Mesenteric fat pad (tissue), 1 donor: ENCODE data around the gene DDX19B. TPM values are rescaled to one million over a fixed set of nuclear protein-coding genes. Genes with fewer than 3 reads are reported as not detected.
"Not testable (repeated sequence)": the region's sequence is repeated elsewhere in the genome, so short reads cannot be mapped to it uniquely, and the experiment has no call there.

Source experiments
- DNase-seq: peaks from one replicate; pipeline ENCODE4 v3.0.0-alpha.2; 2020; ENCODE audit warnings: low spot score
- total RNA-seq: library from RNA; stranded (reverse); fragmentation: NEBNext Ultra II Directional; extraction: Animal tissue kit (Norgen Biotek cat#: 25700); gene quantifications from one replicate; pipeline ENCODE4 v1.2.1, GENCODE V29; 2021
- donor health status: DM: yes; HTN: yes; CAD: no.

DDX19B gene
- total RNA-seq, 1 donor from 2014 or later, result 26.5 TPM

DNA sequence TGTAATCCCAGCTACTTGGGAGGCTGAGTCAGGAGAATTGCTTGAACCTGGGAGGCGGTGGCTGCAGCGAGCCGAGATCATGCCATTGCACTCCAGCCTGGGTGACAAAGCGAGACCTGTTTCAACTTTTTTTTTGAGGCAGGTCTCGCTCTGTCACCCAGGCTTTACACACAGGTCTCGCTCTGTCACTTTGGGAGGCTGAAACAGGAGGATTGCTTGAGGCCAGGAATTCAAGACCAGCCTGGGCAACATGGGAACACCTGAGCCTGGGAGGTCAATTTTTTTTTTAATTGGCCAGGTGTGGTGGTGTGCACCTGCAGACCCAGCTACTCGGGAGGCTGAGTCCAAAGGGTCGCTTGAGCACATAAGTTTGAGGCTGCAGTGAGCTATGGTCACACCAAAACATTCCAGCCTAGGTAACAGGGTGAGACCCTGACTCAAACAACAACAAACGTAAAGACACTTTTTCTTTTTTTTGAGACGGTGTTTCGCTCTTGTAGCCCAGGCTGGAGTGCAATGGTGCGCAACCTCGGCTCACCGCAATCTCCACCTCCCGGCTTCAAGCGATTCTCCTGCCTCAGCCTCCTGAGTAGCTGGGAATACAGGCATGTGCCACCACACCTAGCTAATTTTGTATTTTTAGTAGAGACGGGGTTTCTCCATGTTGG, 11.5 kb upstream of the DDX19B start:
- DNase-seq, result not testable (repeated sequence)

DNA sequence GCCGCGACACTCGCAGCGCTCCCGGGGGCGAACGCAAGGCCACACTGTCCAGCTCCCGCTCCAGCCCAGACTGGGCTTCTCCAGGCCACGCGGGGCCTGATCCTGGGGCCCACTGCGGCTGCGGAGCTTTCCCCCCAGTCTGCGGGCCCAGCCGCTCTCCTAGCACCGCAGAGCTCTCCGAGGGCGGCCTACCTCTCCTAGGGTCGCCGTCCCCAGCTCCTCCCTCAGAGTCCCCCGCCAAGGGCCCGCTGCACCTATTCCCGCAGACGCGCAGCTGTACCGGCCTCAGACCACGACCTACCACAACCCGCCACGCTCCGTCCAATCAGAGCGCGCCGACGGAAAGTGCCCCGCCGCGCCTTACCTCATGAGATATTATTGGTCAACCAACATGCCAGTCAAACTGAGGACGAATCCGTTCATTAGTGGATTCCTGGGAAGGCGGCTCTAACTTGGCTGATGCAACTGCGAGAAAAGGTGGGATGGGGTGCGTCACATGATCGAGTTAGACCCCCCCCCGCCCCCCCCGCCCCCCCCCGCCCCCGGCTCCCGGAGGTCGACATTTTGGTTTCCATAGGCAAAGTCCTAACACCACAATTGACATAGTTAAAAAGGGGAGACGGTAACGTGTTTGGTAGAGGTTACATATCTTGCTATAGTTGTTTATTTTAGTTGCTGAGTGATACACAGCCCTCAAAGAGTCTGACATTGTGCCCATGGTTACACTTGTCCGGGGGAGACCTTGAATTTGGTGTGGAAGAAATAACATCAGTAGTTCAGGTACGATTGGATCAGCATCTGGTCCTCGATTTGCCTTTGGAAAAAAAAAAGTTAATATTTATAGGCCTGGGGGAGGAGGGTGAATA, 9.5 kb upstream of the DDX19B start, which contains the start of gene AARS1:
AARS1 (minus strand) TSS at position 278 of the 866 bp plus-strand sequence. CDS start 6,743 bp downstream, outside the sequence.
- DNase-seq, result peak; percentile 98

DNA sequence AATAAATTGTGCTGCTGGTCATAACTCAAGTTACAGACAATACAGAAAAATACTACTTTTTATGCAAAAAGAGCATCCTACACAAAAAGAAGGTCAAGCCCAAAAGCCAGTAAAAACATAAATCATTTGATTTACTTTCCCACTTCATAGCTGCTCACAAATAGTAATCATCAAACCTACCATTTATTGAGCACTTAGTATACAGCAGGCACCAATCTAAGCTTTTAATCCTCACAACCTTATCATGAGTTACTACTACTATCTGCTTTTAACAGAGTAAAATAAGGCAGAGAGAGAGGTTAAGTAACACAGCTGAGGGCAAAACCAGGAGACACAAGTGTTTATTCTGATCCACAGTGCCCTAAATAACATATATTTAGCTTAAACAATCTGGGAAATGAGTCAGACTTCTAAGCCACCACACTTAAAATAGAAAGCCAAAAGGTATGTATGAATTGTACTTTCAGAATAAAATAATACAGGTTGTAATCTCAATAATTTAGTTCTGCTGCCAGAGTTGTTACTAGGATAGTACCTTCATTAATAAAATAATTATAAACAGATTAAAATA, 8.0 kb upstream of the DDX19B start:
- no peak for DNase-seq

DNA sequence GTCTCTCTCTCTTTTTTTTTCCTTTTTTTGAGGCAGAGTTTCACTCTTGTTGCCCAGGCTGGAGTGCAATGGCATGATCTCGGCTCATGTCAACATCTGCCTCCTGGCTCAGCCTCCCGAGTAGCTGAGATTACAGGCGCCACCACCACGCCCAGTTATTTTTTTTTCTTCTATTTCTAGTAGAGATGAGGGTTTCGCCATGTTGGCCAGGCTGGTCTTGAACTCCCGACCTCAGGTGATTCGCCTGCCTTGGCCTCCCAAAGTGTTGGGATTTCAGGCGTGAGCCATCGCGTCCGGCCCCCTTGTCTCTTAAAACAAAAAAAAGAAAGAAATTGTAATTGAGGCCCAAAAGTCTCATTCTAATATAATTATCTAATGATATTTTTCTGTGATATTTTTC, 6.8 kb upstream of the DDX19B start:
- not testable (repeated sequence) for DNase-seq

DNA sequence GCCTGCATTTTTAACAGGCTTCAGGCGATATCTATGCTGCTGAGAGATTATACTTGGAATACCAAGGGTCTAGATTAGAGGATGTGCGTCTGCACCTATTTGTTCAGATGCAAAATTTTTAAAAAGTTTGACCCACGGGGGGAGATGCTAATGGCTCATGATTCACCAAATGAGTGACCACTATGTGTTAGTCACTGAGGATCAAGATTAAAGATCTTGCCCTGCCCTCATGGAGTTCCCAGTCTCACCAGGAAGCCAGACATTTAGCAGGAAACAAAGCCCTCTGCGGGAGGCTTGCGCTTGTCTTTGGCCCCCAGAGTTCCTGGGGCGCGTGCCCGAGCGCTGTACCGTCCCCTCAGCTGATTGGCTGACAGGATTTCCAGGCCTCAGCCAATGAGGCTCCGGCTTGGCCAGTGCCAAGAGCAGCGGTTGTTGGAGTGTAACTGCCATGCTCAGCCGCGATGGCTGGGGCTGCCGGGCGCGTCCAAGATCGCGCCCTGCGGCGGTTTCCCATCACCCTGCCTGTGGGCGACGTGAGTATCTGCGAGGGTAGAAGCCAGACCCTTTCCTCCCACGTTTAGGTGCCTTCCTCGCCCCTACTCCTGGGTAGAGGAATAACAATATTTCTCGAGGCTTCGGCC, 4.5 kb upstream of the DDX19B start:
- DNase-seq, result no peak

DNA sequence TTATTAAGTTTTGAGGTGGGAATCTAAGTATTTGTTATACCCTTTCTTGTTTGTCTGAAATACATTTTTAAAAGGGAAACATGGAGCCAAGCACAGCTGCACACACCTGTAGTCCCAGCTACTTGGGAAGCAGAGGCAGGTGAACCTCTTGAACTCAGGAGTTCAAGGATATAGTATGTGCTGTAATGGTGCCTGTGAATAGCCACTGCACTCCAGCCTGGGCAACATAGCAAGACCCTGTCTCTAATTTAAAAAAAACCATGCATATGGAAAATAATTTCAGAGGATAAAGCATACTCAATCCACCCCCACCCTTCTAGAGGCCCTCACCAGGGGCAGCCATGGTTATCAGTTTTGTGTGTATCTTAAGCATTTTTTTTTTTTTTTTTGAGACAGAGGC, 3.4 kb upstream of the DDX19B start:
- DNase-seq, result no peak

DNA sequence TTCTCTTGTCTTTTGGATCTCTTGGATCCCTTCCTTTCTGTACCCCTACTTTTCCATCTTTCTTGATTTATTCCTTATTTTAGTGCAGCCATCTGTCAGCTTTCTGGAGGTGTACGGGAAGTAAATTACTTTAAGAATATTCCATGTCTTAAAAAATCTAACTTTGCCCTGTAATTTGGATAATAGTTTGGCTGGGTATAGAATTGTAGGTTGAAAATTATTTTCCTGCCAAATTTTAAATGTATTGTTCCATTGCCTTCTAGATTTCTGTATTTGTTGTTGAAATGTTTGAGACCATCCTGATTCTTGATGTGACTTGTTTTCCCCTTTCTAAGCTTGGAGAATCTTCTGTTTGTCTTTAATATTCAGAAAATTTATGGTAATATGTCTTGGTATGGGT, 2.1 kb downstream of the DDX19B start:
- DNase-seq, result no peak

DNA sequence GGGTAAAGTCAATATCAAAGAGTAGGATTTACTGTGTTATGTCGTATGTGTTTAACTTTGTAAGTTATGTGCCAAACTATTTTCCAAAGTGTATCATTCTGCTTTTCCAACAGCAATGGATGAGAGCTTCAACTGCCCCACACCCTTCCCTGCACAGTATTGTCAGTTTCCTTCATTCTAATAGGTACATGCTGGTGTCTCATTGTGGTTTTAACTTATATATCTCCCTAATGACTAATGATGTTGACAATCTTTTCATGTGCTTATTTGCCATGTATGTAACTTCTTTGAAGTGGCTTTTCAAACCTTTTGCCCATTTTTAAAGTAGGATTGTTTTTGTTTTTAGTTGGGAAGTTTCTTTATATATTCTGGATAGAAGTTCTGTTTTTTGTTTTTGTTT, 3.8 kb downstream of the DDX19B start:
- no peak for DNase-seq

DNA sequence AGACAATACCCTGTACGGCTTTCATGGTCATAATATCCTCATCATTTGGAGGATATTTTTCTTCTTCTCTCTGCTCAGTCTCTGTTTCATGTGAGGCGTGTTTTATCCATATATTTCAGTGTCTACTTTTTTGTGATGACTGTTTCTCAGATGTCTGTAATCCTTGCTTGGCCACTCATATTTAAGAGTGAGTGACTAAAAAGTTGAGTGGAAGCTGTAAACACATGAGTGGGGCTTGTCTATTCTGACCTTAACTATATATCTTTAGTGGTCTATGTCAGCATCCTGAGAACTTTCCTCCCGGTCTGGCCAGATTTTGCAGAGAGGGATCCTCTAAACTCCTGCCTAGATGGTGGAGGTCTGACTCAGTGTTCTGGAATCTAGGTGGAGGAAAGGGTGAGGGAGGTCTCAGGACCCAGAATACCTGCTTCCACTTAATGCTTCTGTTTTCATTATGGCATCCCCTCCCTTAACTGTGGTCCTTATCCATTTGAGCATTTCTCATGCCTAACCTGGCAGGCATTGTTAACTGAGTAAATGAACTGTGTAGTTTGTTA, 6.0 kb downstream of the DDX19B start:
- DNase-seq, result no peak

DNA sequence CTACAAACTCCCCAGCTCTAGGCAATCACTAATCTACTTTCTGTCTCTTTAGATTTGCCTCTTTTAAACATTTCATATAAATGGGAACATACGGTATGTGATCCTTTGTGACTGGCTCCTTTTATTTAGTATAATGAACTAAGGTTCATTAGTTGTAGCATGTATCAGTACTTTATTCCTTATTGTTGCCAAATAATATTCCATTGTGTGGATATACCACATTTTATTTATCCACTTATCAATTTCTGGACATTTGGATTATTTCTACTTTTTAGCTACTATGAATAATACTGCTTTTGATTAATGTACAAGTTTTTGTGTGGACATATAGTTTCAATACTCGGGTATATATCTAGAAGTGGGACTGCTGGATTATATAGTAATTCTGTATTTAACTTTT, 7.9 kb downstream of the DDX19B start:
- no peak for DNase-seq

DNA sequence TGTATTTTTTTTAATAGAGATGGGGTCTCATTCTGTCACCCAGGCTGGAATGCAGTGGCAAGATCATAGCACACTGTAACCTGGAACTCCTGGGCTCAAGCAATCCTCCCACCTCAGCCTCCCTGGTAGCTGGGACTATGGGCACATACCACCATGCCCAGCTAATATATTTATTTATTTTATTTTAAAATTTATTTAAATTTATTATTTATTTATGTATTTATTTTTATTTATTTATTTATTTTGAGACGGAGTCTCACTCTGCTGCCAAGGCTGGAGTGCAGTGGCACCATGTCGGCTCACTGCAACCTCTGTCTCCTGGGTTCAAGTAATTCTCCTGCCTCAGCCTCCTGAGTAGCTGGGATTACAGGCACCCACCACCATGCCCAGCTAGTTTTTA, 8.7 kb downstream of the DDX19B start:
- peak; percentile 2 for DNase-seq

DNA sequence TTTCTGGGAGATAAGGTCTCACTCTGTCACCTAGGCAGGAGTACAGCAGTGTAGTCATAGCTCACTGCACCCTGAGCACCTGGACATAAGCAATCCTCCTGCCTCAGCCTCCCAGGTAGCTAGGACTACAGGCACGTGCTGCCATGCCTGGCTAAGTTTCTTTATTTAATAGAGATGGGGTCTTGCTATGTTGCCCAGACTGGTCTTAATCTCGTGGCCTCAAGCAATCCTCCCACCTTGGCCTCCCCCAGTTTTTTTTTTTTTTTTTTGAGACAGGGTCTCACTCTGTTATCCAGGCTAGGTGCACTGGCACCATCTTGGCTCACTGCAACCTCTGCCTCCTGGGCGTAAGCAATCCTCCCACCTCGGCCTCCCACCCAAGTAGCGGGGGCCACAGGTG, 21.1 kb downstream of the DDX19B start:
- no peak for DNase-seq

DNA sequence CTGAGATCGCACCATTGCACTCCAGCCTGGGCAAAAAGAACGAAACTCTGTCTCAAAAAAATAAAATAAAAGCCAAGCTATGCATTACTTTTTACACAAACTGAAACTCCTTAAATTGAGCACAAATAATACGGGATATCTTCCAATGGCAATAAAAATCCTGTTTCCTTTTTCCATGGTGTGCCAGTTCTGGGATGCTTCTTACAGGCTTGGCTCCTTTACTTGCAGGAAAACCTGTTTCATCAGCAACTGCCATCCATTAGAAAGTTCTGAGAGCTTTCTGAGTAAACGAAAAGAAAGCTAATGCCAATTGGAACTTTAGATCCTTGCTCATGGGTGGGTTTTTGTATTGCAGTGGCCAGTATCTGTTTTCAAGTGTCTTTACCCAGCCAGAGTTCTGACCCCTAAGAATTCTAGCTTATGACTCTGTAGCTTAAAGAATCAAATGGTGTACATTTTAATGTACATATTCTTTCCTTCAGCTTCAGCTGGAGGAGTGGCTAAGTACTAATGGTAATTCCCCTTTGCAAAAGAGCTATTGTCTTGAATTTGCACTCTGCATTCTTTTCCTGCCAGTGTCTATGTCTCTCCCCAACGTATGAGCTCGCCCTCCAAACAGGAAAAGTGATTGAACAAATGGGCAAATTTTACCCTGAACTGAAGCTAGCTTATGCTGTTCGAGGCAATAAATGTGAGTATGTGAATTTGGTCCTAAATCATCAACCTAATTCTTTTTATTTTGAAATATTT, 26.2 kb downstream of the DDX19B start:
- no peak for DNase-seq

DNA sequence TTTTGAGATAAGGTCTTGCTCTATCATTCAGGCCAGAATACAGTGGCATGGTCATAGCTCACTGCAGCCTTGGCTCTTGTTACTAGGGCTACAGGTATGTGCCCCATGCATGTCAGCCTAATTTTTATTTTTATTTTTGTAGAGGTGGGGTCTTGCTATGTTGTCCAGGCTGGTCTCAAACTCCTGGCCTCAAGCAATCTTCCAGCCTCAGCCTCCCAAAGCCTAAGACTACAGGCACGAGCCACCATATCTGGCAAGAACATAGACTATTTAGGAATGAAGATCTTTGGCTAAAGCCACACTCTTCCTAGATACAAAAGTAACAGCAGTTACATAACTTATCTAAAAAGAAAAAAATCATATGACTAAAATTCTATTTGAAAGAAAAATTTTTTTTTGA, 32.1 kb downstream of the DDX19B start:
- no peak for DNase-seq

DNA sequence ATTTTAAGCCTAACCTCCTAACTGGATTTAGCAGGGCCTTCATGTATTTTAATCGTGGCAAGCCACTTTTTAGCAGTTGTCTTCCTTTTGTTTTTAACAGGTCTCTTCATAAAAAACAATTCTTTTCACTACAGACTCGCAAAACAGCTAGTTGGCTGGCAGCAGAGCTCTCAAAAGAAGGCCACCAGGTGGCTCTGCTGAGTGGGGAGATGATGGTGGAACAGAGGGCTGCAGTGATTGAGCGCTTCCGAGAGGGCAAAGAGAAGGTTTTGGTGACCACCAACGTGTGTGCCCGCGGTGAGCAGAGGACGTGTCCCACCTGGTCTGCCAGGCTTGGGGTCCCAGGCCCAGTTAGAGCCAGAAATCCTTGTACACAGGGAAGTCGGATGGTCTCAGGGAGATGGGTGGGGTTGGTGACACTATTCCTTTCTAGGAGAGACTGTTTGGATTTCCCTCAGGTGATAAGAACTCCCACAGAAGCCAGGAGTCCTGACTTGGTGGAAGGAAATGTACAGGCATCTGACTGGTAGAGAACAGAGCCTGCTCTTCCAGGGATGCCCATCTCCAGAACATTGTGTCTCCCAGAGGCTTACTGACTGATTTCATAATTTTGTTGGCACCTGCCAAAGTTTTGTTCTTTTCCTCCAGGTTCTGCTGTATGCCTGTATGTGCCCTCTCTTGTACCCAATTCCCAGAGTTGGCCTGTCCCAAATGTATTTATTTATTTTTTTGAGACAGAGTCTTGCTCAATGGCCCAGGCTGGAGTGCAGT, 32.8 kb downstream of the DDX19B start:
- no peak for DNase-seq

DNA sequence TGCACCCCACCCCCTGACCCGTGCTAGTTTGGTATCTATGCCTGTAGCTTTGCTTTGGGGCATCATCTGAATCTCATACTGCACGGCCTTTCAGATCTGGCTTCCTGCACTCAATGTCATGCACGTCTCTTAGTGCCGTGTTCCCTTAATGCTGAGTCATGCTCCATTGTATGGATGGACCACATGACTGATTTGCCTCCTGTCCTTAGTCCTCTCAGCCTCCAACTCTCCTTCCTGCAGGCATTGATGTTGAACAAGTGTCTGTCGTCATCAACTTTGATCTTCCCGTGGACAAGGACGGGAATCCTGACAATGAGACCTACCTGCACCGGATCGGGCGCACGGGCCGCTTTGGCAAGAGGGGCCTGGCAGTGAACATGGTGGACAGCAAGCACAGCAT, 33.7 kb downstream of the DDX19B start:
- DNase-seq, result not testable (repeated sequence)

DNA sequence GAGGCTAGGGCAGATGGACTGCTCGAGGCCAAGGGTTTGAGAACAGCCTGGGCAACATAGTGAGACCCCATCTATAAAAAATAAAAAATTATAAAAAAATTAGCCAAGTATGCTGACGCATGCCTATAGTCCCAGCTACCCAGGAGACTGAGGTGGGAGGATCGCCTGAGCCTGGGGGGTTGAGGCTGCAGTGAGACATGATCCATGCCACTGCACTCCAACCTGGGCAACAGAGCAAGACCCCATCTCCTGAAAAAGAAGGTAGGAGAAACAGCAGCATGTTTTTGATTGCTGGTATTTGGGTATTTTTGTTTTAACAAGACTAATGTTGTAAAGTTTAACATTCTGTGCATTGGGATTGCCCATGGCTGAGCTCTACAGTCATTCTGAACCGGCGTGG, 38.8 kb downstream of the DDX19B start:
- no peak for DNase-seq

DNA sequence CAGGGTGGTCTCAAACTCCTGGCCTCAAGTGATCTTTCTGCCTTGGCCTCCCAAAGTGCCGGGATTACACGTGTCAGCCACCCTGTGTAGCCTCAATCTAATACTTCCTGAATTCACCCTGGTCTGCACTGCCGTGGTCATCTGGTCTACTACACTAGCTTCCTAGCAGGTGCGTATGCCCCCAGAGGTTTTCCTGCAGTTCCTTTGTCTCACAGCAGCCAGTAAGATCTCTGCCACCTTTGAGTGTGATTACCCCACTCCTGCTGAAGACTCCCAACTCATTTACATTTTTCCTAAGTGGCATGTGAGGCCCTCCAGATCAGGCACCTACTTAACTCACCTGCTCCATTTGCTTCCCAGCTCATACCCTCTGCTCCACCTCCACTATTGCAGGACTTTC, 42.6 kb downstream of the DDX19B start:
- no peak for DNase-seq

DNA sequence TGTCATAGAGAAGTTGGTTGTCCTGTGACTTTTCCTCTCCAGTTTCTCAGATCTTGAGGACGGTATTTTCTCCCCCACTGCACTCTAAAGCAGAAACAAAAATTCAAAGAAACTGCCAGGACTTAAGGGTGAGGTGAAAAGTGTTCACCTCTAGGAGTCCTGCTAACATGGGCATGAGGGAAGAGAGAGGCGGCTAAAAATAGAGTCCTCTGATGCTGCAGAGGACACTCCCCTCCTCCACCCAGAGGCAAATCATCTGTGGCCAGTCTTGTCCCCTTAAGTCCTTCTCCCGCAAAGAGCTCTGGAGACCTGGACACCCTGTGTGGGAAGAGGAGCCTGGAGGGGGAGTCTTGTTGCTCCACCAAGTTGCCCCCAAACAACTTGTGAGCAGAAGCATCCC, 43.0 kb downstream of the DDX19B start:
- no peak for DNase-seq

DNA sequence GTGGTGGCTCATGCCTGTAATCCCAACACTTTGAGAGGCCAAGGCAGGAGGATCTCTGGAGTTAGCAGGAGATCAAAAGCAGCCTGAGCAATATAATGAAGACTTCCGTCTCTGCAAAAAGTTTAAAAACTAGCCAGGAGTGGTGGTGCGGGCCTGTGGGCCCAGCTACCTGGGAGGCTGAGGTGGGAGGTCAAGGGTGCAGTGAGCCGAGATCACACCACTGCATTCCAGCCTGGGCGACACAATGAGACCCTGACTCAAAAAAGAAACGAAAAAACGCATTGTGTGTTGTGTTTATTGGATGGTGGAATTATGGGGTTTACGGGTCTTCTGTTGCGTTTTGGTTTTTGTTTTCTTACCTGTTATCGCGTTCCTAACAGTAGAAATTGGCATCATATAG, 46.9 kb downstream of the DDX19B start:
- no peak for DNase-seq
